ENCODE results near the gene STAC2.

DNA sequence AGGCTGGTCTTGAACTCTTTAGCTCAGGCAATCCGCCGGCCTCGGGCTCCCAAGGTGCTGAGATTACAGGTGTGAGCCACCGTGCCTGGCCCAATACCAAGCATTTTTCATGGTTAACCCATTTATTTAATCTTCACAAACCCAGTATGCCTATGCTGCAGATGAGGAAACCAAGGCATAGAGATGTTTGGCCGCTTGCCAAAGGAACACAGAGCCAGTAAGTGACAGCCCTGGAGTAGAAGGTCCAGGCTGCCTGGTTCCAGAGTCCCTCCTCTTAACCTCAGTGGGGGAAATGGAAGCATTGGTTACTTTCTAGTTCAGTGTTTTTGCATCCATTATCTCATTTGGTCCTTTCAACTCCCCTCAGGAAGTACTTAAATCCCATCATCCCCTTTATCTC lies 44.4 kb downstream of the STAC2 start:
- TF ChIP-seq, protein P1, sequence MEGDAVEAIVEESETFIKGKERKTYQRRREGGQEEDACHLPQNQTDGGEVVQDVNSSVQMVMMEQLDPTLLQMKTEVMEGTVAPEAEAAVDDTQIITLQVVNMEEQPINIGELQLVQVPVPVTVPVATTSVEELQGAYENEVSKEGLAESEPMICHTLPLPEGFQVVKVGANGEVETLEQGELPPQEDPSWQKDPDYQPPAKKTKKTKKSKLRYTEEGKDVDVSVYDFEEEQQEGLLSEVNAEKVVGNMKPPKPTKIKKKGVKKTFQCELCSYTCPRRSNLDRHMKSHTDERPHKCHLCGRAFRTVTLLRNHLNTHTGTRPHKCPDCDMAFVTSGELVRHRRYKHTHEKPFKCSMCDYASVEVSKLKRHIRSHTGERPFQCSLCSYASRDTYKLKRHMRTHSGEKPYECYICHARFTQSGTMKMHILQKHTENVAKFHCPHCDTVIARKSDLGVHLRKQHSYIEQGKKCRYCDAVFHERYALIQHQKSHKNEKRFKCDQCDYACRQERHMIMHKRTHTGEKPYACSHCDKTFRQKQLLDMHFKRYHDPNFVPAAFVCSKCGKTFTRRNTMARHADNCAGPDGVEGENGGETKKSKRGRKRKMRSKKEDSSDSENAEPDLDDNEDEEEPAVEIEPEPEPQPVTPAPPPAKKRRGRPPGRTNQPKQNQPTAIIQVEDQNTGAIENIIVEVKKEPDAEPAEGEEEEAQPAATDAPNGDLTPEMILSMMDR (IDR thresholded peaks at IDR 0.05) = no peak
- TF ChIP-seq POLR2A (IDR thresholded peaks at IDR 0.05) = no peak

All from Peyer's patch (tissue), 4 donors.